MM.1S (cell line): ENCODE measurements around the gene LRMDA.
"Not testable (repeated sequence)": the region's sequence is repeated elsewhere in the genome, so short reads cannot be mapped to it uniquely, and the experiment has no call there.

ENCODE experiments used
- CTCF ChIP-seq: fragments of 300-600 bp; sonication (generic); IDR thresholded peaks from 2 replicates; pipeline ENCODE4 v1.5.1; 2016; ENCODE audit warnings: antibody characterized with exemption, low read length, mixed read lengths
- EZH2 ChIP-seq: fragments of 300-600 bp; sonication (generic); optimal IDR thresholded peaks from 2 replicates; pipeline ENCODE3; 2017; ENCODE audit warnings: low read depth, mild to moderate bottlenecking, antibody characterized with exemption, low read length, mixed read lengths

GRCh38 chr10:75521194-75521829, 89.9 kb downstream of the LRMDA start:
- TF ChIP-seq CTCF, EZH2: not testable (repeated sequence)
